ENCODE results near the gene TMEM184A. TPM values are rescaled to one million over a fixed set of nuclear protein-coding genes. Genes with fewer than 3 reads are reported as not detected.

TMEM184A gene
- total RNA-seq, 4 donors from 2014 or later, result 0.19 to 3.1 (median 0.32) TPM; not detected in 1

DNA sequence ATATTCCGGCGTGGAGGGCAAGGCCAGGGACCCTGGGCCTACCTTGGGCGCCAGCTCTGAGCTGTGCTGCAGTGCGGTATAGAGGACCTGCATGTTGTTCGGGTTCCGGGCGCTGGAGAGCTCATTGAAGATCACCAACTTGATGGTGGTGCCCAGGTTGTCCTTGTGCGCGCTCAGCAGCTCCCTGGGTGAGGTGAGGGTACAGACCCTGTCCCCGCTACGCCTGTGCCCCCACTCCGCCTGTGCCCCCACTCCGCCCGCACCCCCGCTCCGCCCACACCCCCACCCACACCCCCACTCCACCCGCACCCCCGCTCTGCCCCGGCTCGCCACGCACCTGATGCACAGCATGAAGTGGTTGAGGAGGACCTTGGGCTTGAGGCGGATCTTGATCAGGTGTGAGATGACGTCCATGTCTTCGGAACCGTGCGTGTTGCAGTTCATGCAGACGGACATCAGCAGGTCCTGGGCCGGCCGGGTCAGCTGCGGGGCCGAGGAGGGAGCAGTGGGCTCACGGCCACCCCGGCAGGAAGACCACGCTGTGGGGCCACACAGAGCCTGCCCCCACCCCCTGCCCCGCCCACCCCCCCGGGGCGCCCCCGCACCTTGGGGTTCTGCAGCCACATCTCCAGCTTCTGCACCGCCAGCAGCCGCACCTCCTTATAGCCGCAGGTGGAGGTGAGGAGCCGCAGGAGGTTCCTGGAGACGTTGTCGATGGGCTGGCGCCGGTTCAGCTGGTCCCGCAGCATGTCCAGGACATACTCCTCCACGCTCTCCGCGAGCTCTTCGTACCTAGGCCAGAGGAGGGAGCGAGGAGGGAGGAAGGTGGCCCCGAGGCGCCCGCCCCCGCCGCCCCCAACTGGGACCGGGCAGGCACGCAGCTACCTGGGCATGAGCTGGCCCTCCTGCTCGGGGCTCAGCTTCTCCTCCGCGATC, 57.4 kb downstream of the TMEM184A start:
- ATAC-seq (ENCODE audit: low FRiP score), result no peak
- TF ChIP-seq, protein P1, sequence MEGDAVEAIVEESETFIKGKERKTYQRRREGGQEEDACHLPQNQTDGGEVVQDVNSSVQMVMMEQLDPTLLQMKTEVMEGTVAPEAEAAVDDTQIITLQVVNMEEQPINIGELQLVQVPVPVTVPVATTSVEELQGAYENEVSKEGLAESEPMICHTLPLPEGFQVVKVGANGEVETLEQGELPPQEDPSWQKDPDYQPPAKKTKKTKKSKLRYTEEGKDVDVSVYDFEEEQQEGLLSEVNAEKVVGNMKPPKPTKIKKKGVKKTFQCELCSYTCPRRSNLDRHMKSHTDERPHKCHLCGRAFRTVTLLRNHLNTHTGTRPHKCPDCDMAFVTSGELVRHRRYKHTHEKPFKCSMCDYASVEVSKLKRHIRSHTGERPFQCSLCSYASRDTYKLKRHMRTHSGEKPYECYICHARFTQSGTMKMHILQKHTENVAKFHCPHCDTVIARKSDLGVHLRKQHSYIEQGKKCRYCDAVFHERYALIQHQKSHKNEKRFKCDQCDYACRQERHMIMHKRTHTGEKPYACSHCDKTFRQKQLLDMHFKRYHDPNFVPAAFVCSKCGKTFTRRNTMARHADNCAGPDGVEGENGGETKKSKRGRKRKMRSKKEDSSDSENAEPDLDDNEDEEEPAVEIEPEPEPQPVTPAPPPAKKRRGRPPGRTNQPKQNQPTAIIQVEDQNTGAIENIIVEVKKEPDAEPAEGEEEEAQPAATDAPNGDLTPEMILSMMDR (IDR thresholded peaks at IDR 0.05), result no peak
- no peak for DNase-seq (ENCODE audit: low spot score)

DNA sequence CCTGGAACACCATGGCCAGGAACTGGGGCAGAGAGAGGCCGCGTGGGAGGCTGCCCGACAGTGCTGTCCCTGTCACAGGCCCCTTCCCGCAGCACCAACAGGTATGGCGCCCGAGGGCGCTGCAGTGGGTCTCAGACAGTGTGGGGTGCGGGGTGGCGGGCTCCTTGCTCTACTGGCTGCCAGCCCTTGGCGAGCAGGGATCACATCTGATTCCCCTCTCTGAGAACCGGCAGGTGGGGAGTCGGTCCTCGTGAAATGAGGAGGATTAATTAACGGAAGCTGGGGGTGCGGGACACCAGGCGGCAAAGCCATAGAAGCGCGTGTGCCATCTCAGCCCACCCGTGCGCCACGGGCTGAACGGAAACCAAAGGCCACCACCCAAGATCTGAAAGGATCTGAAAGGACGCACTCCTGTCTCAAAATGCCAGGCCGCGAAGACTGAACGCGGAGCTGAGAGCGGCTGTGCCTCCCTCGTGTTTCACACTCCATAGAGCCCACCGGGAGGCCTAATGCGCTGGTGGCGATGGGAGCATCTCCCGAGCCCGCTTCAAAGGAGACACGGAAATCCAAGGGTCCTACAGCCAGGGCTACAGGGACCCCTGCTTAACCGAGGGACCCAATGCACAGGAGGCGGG, 58.6 kb downstream of the TMEM184A start:
- DNase-seq (ENCODE audit: low spot score), result no peak
- TF ChIP-seq, protein P1 (IDR thresholded peaks at IDR 0.05), result no peak
- no peak for ATAC-seq (ENCODE audit: low FRiP score)

DNA sequence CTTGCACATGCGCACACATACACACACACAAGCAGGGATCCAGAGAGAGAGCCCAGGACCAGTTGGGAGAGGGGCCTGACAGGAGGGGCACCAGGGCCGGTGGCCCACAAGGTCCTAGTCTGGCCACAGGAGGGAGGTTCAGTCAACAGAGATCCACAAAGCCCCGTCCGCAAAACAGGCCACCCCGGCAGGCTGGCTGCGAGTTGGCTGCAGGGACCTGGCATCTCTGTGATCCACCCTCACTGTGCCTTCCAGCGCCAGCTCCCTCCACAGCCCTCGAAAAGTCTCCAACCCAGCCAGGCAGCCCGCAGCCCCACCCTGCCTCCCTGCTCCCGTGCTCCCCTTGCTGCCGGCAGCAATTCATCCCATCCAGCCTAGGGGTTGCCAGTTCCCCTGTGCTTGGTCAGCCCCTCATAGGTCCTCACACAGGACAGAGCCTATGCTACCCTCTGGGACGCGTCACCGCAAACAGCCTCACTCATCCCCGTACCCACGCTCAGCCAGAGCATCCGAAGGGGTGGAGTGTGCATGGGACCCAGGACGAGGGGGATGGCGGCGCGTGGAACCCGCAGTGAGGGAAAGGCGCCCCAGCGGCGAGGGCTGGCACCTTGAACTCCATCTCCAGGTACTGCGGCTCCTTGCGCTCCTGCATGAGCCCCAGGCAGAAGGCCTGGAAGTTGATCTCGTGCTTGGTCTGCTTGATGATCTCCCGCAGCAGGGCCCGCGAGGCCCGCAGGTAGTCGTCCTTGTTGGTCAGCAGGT, 59.3 kb downstream of the TMEM184A start:
- TF ChIP-seq, protein P1 (IDR thresholded peaks at IDR 0.05), result no peak
- ATAC-seq (ENCODE audit: low FRiP score), result no peak
- DNase-seq (ENCODE audit: low spot score), result no peak

DNA sequence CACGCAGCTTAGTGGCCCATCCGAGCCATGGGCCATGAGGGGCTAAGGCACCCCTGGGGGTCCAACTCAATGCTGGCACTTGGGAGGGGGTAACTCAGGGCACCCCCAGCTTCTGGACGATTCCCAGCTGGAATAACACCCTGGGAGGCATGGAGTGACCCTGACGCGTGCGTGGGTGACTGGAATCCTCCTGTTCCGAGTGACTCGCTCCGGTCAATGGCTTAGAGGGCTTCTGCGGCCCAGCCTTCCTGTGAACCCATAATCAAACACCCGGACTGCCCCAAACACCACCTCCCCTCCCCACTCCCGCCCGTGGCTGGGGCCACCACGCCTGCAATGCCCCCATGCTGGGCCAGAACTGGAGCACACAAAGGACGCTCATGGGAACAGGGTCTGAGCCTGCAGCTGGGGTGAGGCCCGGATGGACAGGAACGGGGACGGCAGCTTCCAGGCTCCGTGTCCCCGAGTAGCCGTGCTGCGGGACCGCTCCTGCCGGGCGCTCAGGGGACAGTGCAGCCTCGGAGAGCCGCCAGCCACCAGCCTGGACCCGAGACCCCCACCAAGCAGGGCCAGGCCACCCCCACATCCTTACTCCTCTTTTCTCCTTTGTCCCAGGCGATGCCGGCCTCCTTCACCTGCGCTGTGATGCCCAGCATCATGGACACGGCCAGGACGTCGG, 60.3 kb downstream of the TMEM184A start:
- no peak for DNase-seq (ENCODE audit: low spot score)
- ATAC-seq (ENCODE audit: low FRiP score), result no peak
- TF ChIP-seq, protein P1 (IDR thresholded peaks at IDR 0.05), result no peak

DNA sequence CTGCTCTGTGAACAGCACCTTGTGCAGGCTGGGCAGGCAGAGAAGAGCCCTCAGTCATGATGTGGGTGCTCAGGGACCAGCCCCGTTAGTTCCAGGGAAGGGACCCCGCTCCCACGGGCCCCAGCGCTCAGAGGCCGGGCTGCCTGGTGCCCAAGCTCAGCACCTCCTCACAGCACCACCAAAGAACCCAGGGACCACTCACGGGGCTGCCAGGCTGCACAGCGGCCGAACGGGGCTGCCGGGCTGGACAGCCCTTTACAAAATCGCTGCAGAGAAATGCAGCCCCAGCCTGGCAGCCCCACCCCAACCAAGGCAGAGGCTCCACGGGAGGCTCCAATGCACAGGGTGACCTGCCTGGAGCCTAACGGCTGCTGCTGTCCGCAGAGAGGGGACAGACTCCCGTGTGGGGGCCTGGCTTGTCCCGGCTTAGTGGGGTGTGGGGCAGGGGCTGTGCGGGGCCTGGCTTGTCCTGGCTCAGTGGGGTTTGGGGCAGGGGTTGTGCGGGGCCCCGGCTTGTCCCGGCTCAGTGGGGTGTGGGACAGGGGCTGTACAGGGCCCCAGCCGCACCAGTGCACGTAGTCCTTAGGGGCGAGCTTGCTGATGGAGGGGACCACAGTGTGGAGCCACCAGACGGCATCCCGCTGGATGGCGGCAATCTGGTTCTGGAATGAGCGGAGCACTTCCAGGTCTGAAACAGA, 61.0 kb downstream of the TMEM184A start:
- TF ChIP-seq, protein P1 (IDR thresholded peaks at IDR 0.05), result no peak
- ATAC-seq (ENCODE audit: low FRiP score), result no peak
- no peak for DNase-seq (ENCODE audit: low spot score)

DNA sequence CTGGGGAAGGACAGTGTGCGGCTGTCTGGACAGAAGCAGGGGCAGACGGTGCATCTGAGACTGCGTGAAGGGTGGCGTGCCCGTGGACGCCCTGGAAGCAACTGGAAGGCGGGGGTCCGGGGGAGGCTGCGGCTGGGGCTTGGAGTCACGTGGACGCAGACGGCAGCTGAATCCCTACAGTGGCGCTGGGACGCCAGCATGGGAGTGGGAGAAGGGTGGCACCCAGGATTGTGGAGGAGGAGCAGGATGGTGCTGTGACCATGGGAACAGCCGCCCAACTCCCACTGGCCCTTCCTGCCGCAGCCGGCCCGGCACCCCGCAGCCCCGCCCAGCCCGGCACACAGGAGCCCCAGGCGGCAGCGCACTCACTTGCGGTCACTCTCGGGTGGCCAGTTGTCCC, 61.6 kb downstream of the TMEM184A start:
- ATAC-seq (ENCODE audit: low FRiP score), result no peak
- DNase-seq (ENCODE audit: low spot score), result no peak
- TF ChIP-seq, protein P1 (IDR thresholded peaks at IDR 0.05), result no peak
